Measurements from ENCODE around the gene PGK2. TPM values are rescaled to one million over a fixed set of nuclear protein-coding genes. Genes with fewer than 3 reads are reported as not detected.

PGK2 gene
- total RNA-seq, 4 donors from 2014 or later, result 0.94 TPM; not detected in 3

GRCh38 chr6:49743429-49743828 is 43.7 kb downstream of the PGK2 start:
- no peaks in the 10 kb centered on the region for H3K36me3 ChIP-seq
- WGBS, 2 donors, result 93 to 95% methylated on average over 4 of the region's 4 CpGs
- no peaks in the 10 kb centered on the region for H3K9me3 ChIP-seq
- DNase-seq, result no peak
- no peaks in the 10 kb centered on the region for H3K4me1 ChIP-seq
- no peak overlapping the region for H3K4me3 ChIP-seq (replicated peaks in 1 of 3)
- intact Hi-C loops (cut with DNase I), result no loop called here
- H3K27me3 ChIP-seq, result no peaks in the 10 kb centered on the region
- H3K27ac ChIP-seq, result no peak overlapping the region
- TF ChIP-seq POLR2A (IDR thresholded peaks at IDR 0.05) (no peak), CTCF (IDR thresholded peaks at IDR 0.05) (no peak)

GRCh38 chr6:49739423-49739822 is 47.7 kb downstream of the PGK2 start:
- no peaks in the 10 kb centered on the region for H3K4me1 ChIP-seq
- intact Hi-C loops (cut with DNase I), result no loop called here
- TF ChIP-seq POLR2A (IDR thresholded peaks at IDR 0.05) (no peak), CTCF (IDR thresholded peaks at IDR 0.05) (no peak)
- no peaks in the 10 kb centered on the region for H3K9me3 ChIP-seq
- H3K27ac ChIP-seq, result no peak overlapping the region
- H3K36me3 ChIP-seq, result no peaks in the 10 kb centered on the region
- H3K4me3 ChIP-seq (replicated peaks in 1 of 3), result no peak overlapping the region
- H3K27me3 ChIP-seq, result no peaks in the 10 kb centered on the region
- no peak for DNase-seq
- WGBS, 2 donors, result 76 to 79% methylated on average over 2 of the region's 2 CpGs

GRCh38 chr6:49736017-49736508 is 51.0 kb downstream of the PGK2 start:
- Histone ChIP-seq H3K4me3 (replicated peaks in 1 of 3) (no peak overlapping the region), H3K36me3 (no peaks in the 10 kb centered on the region), H3K27ac (no peak overlapping the region), H3K27me3 (no peaks in the 10 kb centered on the region), H3K9me3 (no peaks in the 10 kb centered on the region), H3K4me1 (no peaks in the 10 kb centered on the region)
- 68% methylated on average over 4 of the region's 4 CpGs for WGBS, 2 donors
- DNase-seq, result no peak
- intact Hi-C loops (cut with DNase I), result no loop called here
- TF ChIP-seq POLR2A (IDR thresholded peaks at IDR 0.05), result no peak

Other genes with a start within 250 kb of the PGK2 start
- gene C6orf141, start 236.6 kb downstream of the PGK2 start, total RNA-seq, result 10 to 100 TPM in 2 of 4 donors, 1 to 10 TPM in 2; 7.4 to 19.8 (median 11.3) TPM
- gene RHAG, start 150.4 kb downstream of the PGK2 start, total RNA-seq, result not detected
- gene CRISP2, start 73.7 kb downstream of the PGK2 start, total RNA-seq, result 1 to 10 TPM in 1 of 4 donors, under 1 TPM in 2, not detected in 1; 0.33 to 2.7 (median 0.39) TPM
- not detected for gene CRISP3, start 42.9 kb downstream of the PGK2 start, total RNA-seq
- not detected for gene CRISP1, start 79.2 kb upstream of the PGK2 start, total RNA-seq
- gene DEFB114, start 176.9 kb upstream of the PGK2 start, total RNA-seq, result not detected
- not detected for gene DEFB113, start 182.3 kb upstream of the PGK2 start, total RNA-seq
- not detected for gene DEFB110, start 234.7 kb upstream of the PGK2 start, total RNA-seq